Neutrophil (primary cell): ENCODE data around the gene C1orf185.
"Not testable (repeated sequence)": the region's sequence is repeated elsewhere in the genome, so short reads cannot be mapped to it uniquely, and the experiment has no call there.

Experiments
- H3K27ac ChIP-seq: fragments of 200-600 bp; sonication (generic); 2 replicates; pipeline ENCODE4 v1.5.1; 2016; ENCODE audit warnings: mild to moderate bottlenecking, moderate library complexity
- H3K27me3 ChIP-seq: fragments of 200-600 bp; sonication (generic); 2 replicates; pipeline ENCODE4 v1.6.0; 2016; ENCODE audit warnings: mild to moderate bottlenecking
- H3K36me3 ChIP-seq: fragments of 200-600 bp; sonication (generic); 2 replicates; pipeline ENCODE4 v1.5.1; 2017
- H3K4me1 ChIP-seq, 2 experiments: fragments of 200-600 bp in 1 of 2; sonication (generic) in 1 of 2; 1 replicate in 1 of 2; 2 replicates in 1 of 2; pipeline versions ENCODE4 v1.5.1 to v1.6.1; 2013 to 2016; ENCODE audit warnings: low read depth in 1 of 2, low read length in 1 of 2, mild to moderate bottlenecking in 1 of 2, moderate library complexity in 1 of 2; ENCODE audit not compliant: control insufficient read depth in 1 of 2, insufficient read depth in 1 of 2
- H3K4me3 ChIP-seq, 2 experiments: fragments of 200-600 bp in 1 of 2; sonication (generic) in 1 of 2; 1 replicate in 1 of 2; 2 replicates in 1 of 2; pipeline ENCODE4 v1.5.1; 2013 to 2016; ENCODE audit warnings: low read depth in 1 of 2, low read length in 1 of 2, mild to moderate bottlenecking in 1 of 2, moderate library complexity in 1 of 2
- H3K9me3 ChIP-seq: fragments of 200-600 bp; sonication (generic); 2 replicates; pipeline ENCODE4 v1.5.1; 2016
- CTCF ChIP-seq: fragments of 200-600 bp; sonication (generic); IDR thresholded peaks from 2 replicates; pipeline ENCODE4 v1.5.1; 2016; ENCODE audit warnings: antibody characterized with exemption

The C1orf185 gene

DNA sequence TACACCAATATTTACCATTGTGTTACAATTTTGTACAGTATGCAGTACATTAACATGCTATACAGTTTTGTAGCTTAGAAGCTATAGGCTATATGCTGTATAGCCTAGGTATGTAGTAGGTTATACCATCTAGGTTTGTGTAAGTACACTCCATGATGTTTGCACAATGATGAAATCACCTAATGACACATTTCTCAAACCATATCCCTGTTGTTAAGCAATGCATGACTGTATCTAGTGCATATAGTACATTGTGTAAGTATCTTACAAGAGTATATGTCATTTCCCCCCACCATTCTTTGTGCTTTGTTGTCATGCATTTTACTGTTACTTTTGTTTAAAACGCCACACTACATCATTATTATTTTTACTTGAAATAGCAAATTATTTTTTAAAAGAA lies 68.3 kb downstream of the C1orf185 start:
- H3K36me3 ChIP-seq = no peaks in the 10 kb centered on the region
- TF ChIP-seq CTCF = no peak
- H3K4me1 ChIP-seq = peaks cover 21 to 27% of the 10 kb centered on the region in 2 experiments
- H3K27me3 ChIP-seq = peaks cover 6% of the 10 kb centered on the region
- H3K27ac ChIP-seq = no peak overlapping the region
- H3K9me3 ChIP-seq = no peaks in the 10 kb centered on the region
- H3K4me3 ChIP-seq = no peak overlapping the region

- Histone ChIP-seq H3K4me3 (no peak overlapping the region), H3K36me3 (no peaks in the 10 kb centered on the region), H3K9me3 (no peaks in the 10 kb centered on the region), H3K27ac (no peak overlapping the region), H3K27me3 (peaks cover 6% of the 10 kb centered on the region), H3K4me1 (peaks cover 31 to 36% of the 10 kb centered on the region in 2 experiments)
- TF ChIP-seq CTCF = no peak
Measured at GRCh38 chr1:51172811-51173210, 70.8 kb downstream of the C1orf185 start.

DNA sequence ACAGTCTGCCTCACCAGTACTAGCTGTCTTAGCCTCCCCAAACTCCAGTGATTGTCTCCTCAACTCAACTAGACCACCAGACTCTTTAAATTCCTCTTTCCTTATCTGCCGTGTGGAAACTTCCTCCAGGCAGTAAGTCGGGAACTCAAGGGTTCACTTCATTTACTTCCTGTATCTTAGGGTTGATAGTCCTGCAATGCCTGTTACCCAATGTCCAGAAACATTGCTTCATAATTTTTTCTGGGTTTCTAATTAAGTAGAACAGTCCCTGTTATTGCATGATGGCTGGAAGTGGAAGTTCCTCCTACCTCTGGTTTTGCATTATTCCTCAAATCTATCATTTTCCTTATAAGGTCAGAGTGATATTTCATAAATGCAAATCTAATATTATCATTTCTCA lies 73.2 kb downstream of the C1orf185 start:
- peaks cover 27 to 31% of the 10 kb centered on the region in 2 experiments for H3K4me1 ChIP-seq
- H3K4me3 ChIP-seq = no peak overlapping the region
- H3K27ac ChIP-seq = peak overlapping the region; percentile 48
- H3K9me3 ChIP-seq = no peaks in the 10 kb centered on the region
- no peaks in the 10 kb centered on the region for H3K27me3 ChIP-seq
- TF ChIP-seq CTCF = no peak
- H3K36me3 ChIP-seq = no peaks in the 10 kb centered on the region

- not testable (repeated sequence) for H3K27ac ChIP-seq, H3K9me3 ChIP-seq, H3K36me3 ChIP-seq, H3K27me3 ChIP-seq, H3K4me3 ChIP-seq
- peaks cover 19 to 22% of the 10 kb centered on the region in 2 experiments for H3K4me1 ChIP-seq
Measured at GRCh38 chr1:51177988-51178387, 76.0 kb downstream of the C1orf185 start.

DNA sequence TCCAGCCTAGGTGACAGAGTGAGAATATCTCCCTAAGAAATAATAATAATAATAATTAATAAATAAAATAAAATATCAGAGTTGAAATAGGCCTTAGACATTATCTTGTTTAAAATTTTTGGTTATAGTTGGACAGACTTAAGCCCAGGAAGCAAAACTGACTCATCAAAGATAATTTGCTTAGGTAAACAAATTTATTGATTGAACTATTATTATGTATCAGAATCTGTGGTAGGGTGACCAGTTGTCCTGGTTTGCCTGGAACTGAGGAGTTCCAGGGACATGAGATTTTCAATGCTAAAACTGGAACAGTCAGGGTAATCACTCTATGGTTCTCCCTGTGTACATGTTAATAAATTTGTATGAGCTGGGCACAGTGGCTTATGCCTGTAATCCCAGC lies 86.2 kb downstream of the C1orf185 start:
- no peak for TF ChIP-seq CTCF
- no peak overlapping the region for H3K4me3 ChIP-seq
- H3K27me3 ChIP-seq = peaks cover 6% of the 10 kb centered on the region
- H3K9me3 ChIP-seq = no peaks in the 10 kb centered on the region
- no peak overlapping the region for H3K27ac ChIP-seq
- no peaks in the 10 kb centered on the region for H3K4me1 ChIP-seq
- H3K36me3 ChIP-seq = no peaks in the 10 kb centered on the region

- Histone ChIP-seq H3K4me1 (no peaks in the 10 kb centered on the region), H3K4me3 (no peak overlapping the region), H3K9me3 (no peaks in the 10 kb centered on the region), H3K36me3 (no peaks in the 10 kb centered on the region), H3K27me3 (no peaks in the 10 kb centered on the region), H3K27ac (no peak overlapping the region)
- TF ChIP-seq CTCF = peak; percentile 76
Measured at GRCh38 chr1:51189421-51190073, 87.5 kb downstream of the C1orf185 start.
